Right lobe of liver (tissue), 4 donors: ENCODE measurements around the gene FRMPD4.

Experiments used
- CTCF ChIP-seq, 4 donors: fragments of 200-600 bp in 3 of 4; fragments of 450-650 bp in 1 of 4; IDR thresholded peaks; one replicate each; pipeline versions ENCODE4 v1.5.1 to v1.8.0; 2016 to 2022; ENCODE audit warnings: antibody characterized with exemption in 4 of 4, mild to moderate bottlenecking in 2 of 4
- POLR2A ChIP-seq: fragments of 450-650 bp; IDR thresholded peaks from one replicate; pipeline ENCODE4 v1.6.1; 2017; ENCODE audit warnings: antibody characterized with exemption, mild to moderate bottlenecking
- donor health status: DM: no; HTN: no; CAD: no.
- donor health status: DM: no; HTN: no; CAD: no.
- donor health status: DM: no; HTN: yes; CAD: no.

DNA sequence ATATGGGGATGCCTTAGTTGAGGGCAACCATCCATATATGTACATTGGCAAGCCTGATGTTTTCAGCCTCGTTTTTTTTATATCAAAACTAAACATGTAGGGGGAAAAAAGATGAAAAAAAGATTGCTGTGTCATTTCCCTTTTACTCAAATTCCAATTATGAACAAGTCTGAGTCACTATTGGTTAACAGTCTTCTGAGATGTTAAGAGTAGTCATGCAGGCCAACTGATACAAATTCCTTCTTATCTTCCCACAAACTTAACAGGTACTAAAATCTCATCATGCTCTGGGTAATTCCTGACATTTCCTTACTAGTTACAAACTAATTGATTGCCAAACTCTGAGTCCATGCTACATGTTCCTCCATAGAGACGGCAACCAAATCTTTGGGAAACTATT lies 222.1 kb downstream of the FRMPD4 start:
- no peak for TF ChIP-seq CTCF (IDR thresholded peaks at IDR 0.05)
- no peak for TF ChIP-seq POLR2A
